GM18520 (cell line): Measurements from ENCODE around the gene KRT76.

ENCODE experiments used
- ATAC-seq: cut with Tn5 transposase; IDR thresholded peaks from one replicate; pipeline ENCODE4 v1.9.1; 2021; ENCODE audit not compliant: unreplicated experiment

The KRT76 gene

DNA sequence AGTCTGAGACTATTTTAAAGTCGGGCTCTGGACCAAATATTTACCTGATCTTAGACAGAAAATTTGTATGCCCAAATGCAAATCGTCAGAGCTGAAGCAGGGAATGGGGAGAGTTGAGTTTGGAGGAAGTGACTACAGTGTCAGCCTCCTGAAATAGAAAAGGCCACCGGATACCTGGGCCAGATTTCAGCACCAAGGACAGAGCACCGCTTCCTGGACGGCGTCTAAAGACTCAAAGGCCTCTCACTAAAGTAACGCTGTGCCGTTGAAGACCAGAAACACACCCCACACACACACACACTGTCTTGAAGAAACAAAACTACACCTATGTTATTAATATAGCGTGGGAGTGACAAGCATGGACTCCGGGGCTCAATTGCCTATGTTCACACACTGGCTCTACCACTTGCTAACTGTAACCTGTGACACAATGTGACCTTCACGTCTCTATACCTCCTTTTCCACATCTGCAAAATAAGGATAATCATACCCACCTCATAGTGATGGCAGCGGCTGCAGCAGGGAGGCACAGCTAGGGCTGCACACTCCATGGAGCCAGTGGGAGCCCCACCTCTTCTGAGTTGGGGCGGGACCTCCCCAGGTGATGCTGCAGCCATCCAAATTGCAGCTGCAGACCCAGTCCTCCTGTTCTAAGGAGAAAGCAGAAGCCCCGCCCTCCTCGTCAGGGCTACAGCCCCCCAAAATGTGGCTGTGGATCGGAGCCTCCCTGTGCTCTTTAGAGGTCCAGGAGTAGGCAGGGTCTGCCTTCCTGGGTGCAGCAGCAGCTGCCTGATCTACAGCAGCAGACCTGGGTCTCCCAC lies 35.6 kb downstream of the KRT76 start:
- no peak for ATAC-seq

DNA sequence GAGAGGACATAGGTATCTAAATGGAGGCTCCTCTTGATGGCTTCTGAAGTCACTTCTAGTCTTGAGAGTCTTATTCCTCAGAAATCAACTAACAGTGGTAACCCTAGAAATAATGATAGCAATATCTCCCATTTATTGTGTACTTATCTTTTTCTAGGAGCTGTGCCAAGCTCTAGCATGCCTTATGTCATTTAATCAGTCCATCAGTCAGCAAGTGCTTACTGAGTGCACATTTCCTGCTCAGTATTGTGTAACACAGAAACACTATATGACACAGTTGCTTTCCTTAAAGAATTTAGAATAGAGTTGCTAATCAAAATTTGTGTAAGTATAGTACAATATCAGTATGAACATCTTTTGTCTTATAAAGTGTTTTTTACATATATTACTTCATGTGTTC lies 36.6 kb downstream of the KRT76 start:
- ATAC-seq, result no peak

DNA sequence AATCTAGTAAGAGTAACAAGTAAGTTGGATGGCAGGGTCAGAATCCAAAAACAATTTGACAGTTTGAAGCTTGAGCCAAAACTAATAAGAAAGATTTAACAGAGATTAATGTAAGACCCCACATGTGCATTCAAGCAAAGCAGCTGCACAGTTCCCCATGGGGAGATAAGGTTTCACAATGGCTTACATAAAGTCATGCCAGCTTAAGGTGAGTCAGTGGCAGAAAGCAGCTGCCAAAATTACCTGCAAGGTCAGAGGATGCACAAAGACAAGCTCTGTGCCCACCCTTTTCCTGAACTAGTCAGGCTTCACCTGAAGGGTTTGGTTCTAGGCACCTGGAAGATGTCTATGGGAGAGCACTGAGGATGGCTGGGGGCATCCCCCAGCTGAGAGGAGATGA lies 37.2 kb downstream of the KRT76 start:
- no peak for ATAC-seq

DNA sequence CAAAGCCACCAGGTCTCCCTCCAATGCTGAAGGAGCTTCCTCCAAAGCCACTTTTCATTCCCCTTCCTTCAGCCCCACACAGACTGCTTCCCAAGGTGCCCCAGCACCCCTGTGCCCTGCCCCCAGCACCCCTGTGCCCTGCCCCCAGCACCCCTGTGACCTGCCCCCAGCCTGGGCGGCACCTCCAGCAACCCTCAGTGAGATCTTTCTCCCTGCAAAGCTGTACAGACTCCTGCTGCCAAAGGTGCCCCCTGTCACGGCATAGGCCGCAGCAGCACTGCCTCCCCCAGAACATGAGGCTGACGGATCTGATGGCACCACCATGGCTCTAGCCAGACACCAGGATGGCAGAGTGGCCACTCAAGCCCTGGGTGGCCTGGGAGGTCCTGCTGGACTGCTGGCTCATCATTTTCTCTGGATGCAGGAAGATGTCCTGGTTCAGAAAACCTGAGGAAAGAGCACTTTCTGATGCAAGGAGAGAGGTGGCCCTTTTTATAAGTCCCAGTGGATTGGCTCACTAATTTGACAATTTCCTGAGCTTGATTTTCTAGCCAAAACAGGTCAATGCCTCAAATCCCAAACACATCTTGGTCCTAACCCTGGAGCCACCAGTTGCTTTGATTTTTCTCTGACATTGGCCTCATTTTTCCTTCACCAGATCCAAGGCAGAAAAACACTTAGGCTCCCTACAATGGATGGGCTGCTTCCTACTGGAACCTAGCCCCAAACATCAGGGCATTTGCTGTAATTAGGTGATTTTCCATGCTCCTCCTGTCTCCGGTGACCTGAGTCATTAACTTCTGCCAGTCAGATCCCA lies 41.1 kb downstream of the KRT76 start:
- ATAC-seq, result no peak

DNA sequence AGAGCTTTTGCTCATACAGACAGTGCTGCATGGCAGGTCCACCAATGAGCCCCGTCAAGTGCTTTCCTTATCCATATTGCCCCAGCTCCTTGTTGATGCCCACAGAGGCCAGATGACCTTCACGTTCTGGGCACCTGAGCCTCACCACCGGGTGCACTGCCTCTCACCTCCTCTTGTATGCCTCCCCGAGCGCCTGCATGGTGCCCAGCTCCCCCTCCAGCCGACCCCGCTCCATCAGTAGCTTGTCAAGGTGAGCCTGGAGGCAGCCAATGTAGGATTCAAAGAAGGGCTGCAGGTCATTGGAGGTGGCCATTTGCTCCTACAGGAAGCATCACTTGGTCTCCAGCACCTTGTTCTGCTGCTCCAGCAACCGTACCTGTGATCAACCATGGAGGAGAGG lies 42.0 kb downstream of the KRT76 start:
- no peak for ATAC-seq

DNA sequence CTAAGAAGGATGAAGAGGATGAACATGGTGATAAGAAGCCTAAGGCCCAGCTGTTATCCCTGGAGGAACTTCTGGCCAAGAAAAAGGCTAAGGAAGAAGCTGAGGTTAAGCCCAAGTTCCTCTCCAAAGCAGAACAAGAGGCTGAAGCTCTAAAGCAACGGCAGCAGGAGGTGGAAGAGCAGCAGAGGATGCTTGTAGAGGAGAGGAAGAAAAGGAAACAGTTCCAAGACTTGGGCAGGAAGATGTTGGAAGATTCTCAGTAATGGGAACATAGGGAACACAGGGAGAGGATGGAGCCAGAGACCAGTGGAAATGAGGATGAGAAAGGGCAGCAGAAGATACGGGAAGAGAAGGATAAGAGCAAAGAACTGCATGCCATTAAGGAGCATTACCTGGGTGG lies 46.4 kb downstream of the KRT76 start:
- ATAC-seq, result no peak

DNA sequence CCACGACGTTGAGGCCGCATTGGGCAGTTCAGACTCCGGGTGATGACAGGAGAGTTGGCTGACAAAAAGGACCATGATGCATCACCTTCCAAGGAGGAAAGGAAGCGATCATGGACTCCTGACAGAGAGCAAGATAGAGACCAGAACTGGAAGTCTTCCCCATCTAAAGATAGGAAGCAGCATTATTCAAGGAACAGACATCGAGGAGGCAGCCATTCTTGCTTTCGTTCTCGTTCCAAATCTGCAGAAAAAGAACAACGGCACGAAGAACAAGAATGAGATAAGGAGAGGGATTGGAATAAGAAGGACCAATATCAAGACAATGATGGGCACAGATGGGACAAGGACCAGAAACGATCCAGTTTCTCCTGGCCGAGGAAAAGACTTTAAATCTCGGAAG lies 46.8 kb downstream of the KRT76 start:
- no peak for ATAC-seq

DNA sequence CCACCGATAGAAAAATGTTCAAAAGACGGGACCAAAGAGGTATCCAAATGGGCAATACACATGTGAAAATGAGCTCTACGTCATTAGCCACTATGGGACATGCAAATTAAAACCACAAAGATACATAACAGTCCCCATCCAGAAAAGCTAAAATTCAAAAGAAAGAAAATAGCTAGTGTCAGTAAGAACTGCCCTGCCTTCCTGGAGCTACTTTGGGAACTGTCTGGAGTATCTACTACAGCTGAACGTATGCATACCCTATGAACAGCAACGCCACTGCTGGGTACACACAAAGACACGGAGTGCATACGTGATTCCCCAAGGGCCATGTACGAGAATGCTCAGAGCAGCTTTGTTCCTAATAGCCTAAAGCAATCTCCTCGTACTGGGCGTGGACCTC lies 48.0 kb downstream of the KRT76 start:
- no peak for ATAC-seq

DNA sequence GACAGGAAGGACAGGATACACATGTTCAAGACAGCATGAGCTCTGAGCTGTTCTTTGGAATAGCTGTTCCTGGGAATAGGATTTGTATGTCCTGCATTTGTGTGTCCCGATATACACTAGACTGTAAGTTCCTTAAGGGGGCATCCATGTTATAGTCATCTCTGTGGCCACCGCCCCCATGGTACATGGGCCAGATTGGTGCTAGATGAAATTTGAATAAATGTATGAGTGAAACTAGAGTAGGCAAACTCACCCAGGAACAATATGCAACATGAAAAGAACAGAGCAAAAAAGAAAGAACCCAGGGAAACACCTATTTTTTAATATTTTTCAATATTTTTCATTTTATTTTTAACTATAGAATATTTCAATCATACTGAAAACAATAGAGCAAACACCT lies 48.8 kb downstream of the KRT76 start:
- no peak for ATAC-seq

DNA sequence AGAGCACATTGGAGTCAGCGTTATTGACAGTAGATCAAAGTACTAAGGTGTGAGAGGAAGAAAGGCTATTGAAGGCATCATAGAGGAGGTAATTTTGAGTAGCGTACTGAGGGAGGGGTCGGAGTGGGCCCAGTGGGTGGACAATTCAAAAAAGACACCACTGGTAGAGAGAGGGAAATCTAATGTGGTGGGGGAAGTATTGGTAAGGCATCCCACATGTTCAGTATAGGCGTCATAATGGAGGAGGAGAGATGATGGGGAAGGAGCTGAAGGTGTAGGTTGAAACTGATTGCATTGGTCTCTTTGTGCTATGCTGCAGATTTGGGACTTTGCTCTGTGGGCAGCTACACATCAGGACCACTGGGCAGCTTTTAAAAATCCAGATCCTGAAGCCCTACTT lies 50.1 kb downstream of the KRT76 start:
- no peak for ATAC-seq

DNA sequence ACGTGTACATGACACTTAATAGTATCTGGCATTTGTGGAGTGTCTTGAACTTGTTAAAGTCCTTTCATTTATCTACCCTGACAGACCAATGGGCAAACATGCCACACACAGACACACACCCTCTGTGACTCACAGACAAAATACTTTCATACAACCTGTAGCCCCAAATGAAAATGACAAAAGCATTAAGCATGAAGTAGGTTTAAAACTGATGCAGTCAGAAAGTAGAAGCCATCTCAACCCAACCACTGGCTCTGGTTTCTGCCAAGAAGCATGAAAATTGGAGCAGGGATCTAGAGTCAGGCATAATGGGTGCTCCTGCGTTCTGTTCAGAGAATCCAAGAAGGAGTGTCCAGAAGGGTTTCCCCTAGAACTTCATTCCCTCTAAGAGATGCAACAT lies 50.7 kb downstream of the KRT76 start:
- ATAC-seq, result no peak

DNA sequence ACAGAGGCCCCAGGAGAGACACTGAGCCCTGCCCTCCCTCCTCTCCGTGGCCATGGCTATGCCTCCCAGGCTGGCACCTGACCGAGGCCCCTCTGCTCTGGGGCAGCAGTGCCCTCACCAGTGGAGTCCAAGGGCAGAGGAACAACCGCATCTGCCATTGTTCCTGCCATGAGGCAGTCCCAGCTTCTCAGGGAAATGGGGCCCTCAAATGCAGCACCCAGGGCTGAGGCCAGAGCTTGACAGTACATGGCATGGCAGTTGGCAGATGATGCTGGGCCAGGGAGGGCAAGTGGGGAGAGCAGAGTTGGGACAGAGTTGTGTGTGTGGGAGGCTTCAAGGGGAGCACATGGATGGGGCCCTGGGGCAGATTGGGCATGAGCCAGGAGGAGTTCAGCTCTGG lies 52.8 kb downstream of the KRT76 start:
- no peak for ATAC-seq

DNA sequence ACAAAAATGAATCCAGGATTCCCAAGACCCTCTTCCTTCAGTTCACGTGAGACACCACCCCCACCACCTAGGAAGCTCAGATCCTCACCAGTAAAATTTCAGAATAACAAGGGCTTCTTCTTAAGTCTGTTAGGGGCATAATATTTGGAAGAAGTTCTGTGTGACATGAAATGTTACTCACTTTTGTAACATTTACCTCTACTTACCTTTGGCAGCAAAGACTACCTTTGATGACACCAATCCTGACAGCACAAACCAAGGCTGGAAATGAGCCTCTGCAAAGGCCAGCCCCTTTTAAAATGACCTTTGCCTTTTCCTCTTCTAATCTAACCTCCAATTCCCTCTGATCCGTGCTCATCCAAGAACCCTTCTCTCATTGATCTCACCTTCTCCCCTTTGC lies 54.5 kb downstream of the KRT76 start:
- no peak for ATAC-seq

DNA sequence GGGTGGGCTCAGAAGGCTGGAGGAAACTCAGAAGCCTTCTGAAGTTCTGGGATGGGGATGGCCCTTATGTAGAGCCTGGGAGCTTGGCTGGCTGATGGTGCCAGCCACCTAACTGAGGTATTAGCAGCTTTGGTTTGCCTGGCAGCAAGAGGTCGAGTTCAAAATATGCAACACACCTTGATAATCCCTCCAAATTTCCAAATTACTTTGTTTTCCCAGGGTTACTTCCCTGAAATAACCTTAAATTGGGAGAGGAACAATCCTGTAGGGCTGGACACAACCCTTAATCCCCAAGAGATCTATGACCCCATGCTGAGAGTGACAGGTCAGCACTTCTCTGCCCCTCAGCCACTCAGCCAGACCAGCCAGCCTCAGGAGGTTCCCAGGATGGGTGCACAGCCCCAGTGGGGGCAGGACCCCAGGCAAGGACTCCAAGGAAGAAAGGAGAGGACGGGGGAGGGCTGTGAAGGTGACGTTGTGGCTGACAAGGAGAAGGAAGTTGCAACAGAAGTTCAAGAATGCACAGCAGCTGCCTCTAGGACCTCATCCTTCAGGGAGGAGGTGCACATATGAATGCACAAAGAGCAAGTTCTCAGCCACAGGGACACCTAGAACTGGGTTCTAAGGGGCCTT lies 55.2 kb downstream of the KRT76 start:
- no peak for ATAC-seq

DNA sequence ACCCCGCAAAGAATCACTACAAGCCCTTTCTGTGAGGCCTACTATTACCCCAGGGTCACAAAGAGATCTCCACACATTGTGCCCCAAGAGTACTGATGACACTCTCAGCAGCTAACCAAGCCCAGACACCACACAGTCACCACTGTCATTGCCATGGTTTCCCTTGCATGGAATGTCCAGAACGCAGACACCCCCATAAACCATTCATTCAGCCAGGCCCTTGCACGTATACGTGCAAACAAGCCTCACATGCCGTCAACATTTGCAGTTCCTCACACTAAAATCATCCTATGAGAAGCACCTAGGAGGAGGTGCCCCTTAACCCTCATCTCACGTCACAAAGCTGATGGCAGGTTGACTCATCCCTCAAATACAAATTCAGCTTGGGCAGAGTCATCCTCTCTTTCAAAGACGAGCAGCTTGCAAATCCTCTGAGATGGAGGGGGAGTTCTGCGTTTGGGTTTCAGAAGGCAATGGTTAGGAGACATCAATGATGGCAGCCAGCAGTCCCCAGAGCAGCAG lies 56.7 kb downstream of the KRT76 start:
- ATAC-seq, result no peak
